Islet precursor cell (in vitro differentiated cells): ENCODE results near the gene BRIP1.
"Not testable (repeated sequence)": the region's sequence is repeated elsewhere in the genome, so short reads cannot be mapped to it uniquely, and the experiment has no call there.

ENCODE experiments used
- DNase-seq: peaks from one replicate; pipeline ENCODE4 v3.0.0-alpha.2; 2018

BRIP1 gene

DNA sequence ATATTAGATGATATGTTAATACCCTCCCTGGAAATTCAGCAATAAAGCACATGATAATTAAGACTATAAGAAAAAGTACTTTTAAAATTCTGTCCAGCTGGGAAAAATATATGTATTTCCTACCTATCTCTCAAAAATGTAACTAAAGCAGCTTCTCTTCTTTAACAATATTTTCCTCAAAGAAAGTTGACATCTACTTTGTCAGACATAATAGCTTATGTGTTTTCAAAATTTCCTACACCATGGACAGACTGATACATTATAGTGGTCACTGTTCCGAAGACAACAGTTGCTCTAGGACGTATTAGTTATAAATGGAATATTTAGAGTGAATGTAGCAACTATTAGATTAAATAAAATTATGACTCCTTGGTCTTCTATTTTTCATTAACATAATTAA lies 140.9 kb downstream of the BRIP1 start:
- no peak for DNase-seq

DNA sequence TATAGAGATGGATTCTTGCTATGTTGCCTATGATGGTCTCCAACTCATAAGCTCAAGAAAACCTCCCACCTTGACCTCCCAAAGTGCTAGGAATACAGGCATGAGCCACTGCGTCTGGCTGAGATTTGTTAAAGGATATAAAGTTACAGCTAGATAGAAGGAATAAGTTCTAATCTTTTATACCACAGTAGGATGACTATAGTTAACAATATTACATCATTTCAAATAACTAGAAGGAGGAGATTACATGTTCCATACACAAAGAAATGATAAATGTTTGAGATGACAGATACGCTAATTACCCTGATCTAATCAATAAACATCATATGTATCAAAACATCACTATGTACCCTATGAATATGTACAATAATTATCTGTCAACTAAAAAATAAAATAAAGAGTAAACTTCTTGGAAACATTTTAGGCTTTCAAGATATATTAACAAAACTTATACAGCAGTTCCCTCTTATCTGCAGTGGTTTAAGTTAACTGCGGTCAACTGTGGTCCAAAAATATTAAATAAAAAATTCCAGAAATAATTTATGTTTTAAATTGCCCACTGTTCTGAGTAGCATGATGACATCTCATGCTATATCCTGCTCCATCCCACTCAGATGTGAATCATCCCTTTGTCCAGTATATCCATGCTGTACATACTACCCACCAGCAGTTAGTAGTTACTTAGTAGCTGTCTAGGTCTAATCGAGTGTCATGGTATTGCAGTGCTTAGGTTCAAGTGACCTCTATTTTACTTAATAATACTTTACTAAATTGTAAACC lies 143.1 kb downstream of the BRIP1 start:
- DNase-seq, result no peak

DNA sequence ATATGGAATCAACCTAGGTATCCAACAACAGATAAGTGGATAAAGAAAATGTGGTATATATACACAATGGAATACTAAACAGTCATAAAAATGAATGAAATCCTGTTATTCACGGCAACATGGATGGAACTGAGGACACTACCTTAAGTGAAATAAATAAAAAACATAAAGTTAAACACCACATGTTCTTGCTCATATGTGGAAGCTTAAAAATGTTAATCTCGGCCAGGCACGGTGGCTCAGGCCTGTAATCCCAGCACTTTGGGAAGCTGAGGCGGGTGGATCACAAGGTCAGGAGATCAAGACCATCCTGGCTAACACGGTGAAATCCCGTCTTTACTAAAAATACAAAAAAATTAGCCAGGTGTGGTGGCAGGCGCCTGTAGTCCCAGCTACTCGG lies 144.1 kb downstream of the BRIP1 start:
- not testable (repeated sequence) for DNase-seq

DNA sequence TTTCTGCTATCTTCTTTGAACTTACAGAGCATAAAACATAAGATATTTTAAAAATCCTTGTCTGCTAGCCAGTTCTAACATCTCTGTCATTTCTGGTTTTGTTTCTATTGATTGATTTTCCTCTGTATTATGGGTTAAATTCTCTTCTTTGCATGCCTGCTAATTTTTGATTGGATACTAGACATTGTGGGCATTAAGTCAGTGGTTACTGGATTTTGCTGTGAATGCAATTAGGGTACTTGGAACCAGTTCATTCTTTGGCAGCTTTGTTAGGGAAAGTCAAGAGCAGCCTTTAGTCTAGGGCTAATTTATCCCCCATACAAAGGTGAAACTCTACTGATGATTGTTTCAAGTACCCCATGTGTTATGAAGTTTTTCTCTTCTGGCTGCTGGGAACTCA lies 145.3 kb downstream of the BRIP1 start:
- DNase-seq, result no peak

DNA sequence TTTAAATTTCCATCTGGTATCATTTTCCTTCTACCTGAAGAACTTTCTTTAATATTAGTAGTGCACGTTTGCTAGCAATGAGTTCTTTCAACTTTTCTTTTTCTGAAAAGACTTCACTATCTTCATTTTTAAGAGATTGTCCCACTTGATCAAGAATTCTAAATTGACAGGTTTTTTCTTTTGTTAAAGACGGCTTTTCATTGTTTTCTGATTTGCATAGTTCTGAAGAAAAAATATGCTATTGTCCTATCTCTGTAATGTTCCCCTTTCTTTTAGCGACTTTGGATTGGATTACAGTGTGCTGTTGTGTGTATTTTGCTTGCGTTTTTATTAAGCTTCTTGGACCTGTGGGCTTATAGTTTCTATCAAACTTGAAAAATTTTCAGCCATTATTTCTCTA lies 146.0 kb downstream of the BRIP1 start:
- DNase-seq, result no peak

DNA sequence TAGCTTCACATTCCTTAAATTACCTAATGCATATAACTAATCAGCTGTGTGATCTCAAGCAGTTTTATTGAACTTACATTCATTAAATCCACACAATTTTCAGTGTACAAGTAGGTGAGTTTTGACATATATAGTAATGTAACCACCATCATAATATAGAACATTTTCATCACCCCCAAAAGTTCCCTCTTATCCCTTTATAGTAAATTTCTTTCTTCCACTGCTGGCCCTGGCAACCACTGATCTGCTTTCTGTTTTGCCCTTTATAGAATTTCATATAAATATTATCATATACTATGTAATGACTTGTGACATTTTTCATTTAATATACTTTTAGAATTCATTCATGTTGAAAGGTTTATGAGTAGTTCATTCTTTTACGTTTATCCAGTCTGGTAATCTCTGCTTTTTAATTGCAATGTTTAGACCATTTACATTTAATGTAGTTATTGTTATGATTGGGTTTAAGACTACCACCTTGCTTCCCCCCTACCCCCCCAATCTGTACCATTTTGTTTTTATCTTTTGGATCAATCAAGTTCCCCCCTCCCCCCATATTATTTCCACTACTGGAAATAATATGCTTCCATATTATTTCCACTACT lies 147.0 kb downstream of the BRIP1 start:
- DNase-seq, result no peak

DNA sequence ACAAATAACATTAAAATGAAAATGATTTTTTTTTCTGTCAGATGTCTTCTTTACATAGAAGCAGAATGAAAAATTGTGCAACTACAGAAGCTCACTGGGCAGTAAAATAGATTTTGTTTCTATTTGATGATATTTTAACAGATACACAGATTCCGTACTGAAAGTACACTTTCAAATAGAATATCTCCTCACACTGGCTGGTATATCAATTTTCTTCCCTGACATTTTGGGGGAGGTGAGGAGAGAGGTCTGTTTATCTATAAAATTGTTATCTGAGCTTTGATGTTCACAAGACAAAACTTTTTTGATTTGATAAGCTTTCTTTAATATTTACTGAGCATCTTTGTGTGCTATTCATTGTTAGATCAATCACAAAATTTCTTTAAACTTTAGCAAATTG lies 148.0 kb downstream of the BRIP1 start:
- no peak for DNase-seq

DNA sequence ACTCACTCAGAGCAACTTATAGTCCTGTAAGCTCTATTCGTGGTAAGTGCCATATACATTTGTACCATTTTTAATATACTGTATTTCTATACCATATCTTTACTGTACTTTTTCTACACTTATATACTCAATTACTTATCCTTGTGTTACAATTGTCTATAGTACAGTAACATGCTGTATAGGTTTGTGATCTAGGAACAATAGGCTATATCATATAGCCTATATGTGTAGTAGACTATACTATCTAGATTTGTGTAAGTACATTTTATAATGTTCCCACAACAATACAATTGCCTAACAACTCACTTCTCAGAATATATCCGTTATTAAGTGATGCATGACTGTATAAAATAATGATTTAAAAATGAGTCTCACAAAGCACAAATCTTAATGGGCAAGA lies 149.0 kb downstream of the BRIP1 start:
- DNase-seq, result no peak

DNA sequence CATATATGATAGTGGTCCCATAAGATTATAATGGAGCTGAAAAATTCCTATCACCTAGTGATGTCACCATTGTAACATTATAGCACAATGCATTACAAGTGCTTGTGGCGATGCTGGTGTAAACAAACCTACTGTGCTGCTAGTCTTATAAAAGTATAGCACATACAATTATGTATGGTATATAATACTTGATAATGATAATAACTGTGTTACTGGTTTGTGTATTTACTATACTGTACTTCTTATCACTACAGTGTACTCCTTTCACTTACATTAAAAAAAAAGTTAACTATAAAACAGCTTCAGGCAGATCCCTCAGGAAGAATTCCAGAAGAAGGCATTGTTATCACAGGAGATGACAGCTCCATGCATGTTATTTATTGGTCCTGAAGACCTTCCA lies 150.3 kb downstream of the BRIP1 start:
- DNase-seq, result no peak

DNA sequence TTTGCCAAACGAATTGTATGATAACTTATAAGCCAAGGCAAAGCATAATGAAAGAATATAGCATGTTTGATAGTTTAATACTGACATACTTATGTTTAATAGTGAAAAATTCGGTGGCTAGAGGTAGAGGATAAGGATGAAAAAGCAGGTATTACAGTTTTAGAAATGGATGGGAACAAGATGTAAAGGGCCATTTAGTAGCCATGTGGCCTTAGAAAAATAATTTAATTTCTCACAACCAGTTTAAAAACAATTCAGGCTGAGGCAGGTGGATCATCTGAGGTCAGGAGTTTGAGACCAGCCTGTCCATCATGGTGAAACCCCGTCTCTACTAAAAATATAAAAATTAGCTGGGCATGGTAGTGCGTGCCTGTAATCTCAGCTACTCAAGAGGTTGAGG lies 152.8 kb downstream of the BRIP1 start:
- no peak for DNase-seq

DNA sequence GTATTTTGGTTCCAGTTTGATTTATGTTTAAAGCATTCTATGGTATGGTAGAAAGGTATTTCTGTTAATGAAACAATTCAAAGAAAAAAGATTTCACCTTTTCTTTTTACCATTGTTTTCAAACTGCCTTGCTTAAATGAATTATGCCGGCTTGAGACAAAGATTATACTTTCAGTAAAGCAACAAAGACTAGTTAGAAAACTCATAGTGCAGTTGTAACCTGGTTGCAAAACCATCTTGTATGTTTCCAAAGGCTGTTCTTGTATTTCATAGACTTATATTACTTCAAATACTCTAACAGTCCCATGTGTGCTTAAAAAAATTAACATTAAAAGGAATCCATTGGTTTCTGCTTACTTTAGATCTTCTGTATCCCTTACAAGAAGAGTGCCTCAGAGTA lies 153.8 kb downstream of the BRIP1 start:
- no peak for DNase-seq

DNA sequence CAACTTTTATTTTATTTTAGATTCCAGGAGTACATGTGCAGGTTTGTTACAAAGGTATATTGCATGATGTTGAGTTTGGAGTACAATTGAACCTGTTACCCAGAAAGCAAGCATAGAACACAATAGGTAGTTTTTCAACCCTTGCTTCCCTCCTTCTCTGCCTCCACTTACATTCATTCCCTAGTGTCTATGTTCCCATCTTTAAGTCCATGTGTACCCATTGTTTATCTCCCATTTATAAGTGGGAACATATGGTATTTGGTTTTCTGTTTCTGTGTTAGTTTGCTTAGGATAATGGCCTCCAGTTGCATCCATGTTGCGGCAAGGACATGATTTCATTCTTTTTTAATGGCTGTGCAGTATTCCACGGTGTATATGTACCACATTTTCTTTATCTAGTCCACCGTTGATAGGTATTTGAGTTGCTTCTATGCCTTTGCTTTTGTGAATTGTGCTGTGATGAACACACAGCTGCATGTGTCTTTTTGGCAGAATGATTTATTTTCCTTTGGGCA lies 158.3 kb downstream of the BRIP1 start:
- no peak for DNase-seq

DNA sequence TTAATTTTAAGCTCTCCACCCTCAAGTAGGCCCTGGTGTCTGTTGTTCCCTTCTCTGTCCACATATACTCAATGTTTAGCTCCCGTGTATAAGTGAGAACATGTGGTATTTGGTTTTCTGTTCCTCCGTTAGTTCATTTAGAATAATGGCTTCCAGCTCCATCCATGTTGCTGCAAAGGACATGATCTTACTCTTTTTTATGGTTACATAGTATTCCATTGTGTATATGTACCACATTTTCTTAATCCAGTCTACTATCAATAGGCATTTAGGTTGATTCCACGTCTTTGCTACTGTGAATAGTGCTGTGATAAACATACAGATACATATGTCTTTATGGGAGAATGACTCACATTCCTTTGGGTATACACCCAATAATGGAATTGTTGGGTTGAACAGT lies 160.9 kb downstream of the BRIP1 start:
- DNase-seq, result no peak

DNA sequence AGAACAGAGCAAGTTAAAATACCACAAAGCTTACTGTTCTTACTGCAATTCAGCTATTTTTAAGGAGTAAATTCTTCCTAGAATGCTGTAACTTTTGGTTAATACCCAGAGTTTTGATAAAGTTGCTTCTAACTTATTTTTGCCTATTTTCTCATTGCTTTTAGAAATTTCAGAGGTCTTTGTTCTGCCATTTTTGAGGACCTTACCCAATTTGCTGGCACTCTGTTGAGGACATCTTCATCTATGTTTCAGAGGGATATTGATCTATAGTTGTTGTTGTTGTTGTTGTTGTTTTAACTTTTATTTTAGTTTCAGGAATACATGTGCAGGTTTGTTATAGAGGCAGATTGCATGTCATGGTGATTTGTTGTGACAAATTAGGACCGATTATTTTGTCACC lies 161.3 kb downstream of the BRIP1 start:
- no peak for DNase-seq

DNA sequence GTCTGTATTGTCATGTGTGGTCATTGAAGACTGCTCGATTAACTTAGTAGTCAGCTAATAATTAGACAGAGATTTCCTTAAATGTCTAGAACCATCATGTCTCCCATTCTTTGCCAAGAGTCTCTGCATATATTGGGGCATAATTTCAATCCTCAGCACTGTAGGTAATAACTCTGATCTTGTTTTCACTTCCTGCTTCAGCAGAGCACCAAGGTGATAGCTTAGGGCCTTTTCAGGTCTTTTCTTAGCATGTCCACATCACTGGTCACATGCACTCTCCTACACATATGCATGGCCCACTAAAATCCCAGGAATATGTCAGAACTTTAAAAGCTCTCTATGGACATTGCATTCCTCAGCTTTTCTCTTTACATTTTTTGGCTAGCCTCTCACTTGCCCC lies 162.0 kb downstream of the BRIP1 start:
- no peak for DNase-seq

DNA sequence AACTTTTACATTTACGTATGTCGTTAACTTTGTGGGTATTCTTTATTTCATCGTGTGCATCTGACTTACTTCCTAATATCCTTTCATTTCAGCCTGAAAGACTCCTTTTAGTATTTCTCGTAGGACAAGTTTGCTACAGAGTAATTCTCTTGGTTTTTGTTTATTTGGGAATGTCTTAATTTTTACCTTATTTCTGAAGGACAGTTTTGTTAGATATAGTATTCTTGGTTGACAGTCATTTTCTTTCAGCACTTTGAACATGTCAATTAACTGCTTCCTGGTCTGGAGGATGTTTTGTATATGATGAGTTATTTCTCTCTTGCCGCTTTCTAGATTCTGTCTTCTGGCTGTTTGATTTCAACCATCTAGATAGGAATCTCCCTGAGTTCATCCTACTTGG lies 163.1 kb downstream of the BRIP1 start:
- DNase-seq, result no peak

DNA sequence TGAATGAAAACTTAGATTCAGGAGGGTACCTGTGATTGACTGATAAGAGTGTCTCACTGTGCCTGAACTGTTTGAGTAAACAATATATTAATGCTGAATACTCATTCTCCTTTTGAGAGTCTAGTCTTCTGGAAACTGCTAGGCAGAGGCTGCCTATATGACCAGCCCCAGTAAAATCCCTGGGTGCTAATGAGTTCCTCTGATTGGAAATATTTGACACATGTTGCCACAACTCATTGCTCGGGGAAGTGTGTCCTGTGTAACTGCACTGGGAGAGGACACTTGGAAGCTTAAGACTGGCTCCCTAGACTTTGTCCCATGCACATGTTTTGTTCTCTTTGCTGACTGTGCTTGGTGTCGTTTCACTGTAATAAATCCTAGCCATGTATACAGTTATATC lies 163.6 kb downstream of the BRIP1 start:
- DNase-seq, result no peak

DNA sequence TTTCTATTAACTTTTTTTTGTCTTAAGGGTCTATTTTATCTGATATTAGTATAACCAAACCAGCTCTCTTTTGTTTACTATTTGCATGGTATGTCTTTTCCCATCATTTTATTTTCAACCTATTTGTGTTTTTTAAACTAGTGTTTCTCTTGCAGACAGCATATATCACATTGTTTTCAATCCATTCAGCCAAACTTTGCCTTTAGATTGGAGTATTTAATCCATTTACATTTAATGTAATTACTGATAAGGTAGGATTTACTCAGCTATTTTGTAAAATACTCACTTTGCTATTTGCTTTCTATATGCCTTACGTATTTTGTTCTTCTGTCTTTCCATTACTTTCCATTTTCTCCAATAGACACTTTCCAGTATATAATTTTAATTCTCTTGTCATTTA lies 164.3 kb downstream of the BRIP1 start:
- DNase-seq, result no peak

DNA sequence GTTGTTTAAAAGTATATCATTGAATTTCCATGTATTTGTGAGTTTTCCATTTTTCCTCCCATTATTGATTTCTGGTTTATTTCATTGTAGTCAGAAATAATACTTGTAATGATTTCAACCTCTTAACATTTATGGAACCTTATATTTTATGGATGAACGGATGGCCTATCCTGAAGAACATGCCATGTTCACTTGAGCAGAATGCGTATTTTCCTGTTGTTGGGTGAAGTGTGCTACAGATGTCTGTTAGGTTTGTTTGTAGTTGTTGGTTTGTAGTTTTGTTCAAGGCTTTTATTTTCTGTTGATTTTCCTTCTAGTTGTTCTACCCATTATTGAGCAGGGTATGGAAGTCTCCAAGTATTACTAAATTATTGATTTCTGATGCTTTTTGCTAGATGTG lies 165.1 kb downstream of the BRIP1 start:
- no peak for DNase-seq

DNA sequence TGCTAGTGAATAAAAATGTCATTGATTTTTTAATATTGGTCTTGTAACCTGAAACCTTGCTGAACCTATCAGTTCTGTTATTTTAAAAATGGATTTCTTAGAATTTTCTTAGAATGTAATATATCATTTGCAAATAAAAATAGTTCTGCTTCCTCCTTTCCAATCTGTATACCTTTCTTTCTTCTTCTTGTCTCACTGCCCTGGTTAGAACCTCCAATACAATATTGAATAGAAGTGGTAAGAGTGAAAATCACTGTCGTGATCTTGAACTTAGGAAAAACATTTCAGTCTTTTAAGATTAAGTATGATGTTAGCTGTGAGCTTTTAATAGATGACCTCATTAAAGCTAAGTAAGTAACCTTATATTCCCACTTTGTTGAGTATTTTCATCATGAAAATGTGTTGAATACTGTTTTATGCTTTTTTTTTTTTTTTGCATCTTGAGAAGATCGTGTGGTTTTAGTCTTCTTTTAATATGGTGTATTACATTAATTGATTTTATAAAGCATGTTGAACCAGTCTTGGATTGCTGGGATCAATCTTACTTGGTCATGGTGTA lies 167.5 kb downstream of the BRIP1 start:
- no peak for DNase-seq

DNA sequence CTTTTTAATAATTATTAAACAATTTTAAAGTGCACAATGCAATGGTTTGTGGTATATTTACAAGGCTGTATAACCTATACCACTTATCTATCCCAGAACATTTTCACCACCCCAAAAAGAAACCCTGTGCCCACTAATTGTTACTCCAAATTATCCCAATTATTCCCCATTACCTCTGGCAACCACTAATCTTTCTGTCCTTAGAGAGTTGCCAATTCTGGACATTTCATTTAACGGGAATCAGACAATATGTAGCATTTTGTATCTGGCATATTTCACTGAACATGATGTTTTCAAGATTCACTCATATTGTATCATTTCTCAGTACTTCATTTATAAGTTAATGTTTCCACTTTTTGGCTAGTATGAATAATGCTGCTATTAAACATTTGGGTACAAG lies 169.2 kb downstream of the BRIP1 start:
- DNase-seq, result no peak

DNA sequence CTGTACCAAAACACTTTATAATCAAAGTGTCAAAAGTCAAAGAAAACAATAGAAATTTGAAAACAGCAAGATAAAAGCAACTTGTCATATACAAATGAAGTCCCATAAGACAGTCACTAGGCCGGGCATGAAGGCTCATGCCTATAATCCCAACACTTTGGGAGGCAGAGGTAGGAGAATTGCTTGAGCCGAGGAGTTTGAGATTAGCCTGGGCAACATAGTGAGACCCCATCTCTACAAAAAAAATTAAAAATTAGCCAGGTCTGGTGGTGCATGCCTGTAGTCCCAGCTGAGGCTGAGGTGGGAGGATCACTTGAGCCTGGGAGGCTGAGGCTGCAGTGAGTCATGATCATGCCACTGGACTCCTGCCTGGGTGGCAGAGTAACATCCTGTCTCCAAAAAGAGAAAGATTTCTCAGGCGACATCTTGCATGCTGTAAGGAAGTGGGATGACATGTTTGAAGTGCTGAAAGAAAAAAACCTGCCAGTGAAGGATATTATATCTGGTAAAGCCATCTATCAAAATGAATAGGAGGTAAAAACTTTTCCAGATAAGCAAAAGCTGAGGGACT lies 173.6 kb downstream of the BRIP1 start:
- no peak for DNase-seq

DNA sequence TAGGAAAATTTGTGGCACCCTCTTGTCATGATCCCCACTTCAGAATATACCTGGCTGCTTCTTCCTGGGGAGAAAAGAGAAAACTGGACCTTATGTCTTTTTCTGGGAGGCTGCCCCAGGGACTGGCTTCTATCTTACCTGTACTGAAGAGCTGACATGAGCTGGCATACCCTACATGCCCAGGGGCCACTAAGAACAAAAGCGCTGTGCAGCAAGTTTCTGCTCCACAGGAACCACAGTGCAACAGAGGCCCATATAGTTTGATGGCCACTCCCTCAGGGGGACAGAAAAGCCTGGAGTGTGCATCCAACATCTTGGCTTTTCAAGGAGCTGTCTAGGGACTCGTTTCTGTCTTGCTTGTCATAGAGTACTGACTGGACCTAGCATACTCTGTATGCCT lies 175.6 kb downstream of the BRIP1 start:
- peak; percentile 58 for DNase-seq

DNA sequence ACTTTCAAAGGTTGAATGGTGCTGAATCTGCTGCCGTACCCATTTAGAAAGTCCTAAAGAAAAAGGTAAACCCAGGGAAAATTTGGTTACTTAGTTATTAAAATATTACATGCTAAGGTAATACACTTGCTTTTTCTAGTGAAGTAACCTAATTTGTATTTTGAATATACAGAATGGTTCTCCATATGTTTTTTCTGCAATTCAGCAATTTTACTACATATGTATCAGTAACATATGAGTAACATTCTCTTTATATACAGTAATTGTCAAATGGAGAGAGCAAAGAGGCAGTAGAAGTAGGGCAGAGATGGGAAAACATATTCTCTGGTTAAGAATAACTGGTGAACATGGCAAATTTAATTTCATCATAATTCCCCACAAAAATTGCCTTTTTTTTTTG lies 177.2 kb downstream of the BRIP1 start:
- DNase-seq, result no peak
